GF-D8 (cell line): ENCODE measurements around the gene ITPKA.
"Not testable (repeated sequence)": the region's sequence is repeated elsewhere in the genome, so short reads cannot be mapped to it uniquely, and the experiment has no call there.

Source experiments
- DNase-seq: peaks from one replicate; lab custom pipeline; 2025; lab: John Stamatoyannopoulos, UW

Gene ITPKA

DNA sequence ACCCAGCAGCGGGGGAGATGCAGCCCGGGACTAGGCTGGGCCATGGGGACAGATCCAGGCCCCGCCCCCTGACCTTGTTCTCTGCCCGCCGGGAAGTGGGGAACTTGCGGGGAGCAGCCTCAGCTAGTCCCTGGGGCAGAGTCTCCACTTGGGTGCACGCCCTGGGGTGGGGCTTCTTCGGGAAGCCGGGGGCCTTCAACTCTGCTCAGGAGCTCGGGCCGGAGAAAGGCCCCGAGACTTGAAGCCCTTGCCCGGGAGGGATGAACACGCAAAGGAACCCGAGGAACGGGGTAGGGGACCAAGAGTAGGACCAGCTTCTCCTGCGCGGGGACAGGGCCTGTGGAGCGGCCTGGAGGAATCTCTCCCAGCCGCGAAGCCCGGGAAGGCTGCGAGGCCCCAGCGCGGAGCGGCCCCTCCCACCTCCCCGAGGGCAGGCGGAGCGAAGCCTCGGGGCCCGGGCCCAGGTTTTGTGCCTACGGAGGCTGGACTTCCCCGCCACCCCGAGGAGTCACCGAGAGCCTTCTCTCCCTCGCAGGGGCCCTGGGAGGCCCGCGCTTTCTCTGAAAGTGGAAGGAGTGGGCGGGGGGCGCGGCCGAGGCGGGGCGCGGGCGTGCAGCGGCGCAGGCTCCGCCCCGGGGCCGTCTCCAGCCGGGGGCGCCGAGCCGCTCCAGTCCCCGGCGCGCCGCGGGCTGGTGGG is at the start of gene ITPKA:
TSS of gene ITPKA (plus strand) at position 670 of the 697 bp plus-strand sequence. CDS start 54 bp downstream, outside the sequence.
- DNase-seq = peak; percentile 45

DNA sequence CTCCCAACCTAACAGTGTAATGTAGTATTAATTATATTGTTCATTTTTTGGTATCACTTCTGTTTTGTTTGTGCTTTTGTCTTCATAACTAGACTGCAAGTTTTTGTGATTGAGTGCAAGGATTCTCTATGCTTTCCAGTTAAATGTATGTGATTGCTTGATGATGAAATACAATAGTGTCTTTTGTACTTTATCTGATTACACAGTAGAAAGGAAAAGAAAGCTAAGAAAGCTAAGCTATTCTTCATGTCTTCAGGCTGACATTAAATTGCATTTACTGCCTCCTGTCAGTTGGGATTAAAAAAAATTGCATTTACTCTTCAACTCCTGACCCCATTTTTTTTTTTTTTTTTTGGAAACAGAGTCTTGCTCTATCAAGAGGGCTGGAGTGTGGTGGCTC is 48.3 kb upstream of the ITPKA start:
- no peak for DNase-seq

DNA sequence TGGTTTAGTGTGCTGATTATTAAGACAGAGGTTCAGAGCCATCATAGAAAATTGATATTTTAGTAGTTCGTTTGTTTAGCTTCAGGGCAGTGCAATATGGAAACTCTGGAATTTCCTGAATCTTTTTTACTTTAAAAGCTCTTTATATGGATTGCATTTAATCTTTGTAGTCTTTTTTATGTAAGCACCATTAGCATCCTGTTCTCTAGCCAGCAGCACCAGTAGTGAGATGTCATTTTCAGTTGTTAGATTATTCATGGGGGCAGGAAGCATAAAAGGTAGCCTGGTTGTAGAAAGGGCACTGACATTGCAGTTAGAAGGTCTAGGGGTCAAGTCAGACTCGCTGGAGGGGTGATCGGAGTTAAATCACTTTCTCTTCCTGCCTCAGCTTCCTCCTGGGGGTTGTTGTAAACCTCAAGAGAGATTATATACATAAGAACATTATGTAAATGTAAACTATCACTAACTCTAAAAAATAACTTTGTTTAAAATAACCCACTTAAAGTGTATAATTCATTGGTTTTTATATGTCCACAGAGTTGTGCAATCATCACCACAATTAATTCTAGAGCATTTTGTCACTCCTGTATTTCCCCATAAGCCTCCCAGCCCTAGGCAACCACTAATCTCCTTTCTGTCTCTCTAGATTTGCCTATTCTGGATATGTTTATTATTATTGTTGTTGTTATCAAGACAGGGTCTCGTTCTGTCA is 31.4 kb upstream of the ITPKA start:
- no peak for DNase-seq

DNA sequence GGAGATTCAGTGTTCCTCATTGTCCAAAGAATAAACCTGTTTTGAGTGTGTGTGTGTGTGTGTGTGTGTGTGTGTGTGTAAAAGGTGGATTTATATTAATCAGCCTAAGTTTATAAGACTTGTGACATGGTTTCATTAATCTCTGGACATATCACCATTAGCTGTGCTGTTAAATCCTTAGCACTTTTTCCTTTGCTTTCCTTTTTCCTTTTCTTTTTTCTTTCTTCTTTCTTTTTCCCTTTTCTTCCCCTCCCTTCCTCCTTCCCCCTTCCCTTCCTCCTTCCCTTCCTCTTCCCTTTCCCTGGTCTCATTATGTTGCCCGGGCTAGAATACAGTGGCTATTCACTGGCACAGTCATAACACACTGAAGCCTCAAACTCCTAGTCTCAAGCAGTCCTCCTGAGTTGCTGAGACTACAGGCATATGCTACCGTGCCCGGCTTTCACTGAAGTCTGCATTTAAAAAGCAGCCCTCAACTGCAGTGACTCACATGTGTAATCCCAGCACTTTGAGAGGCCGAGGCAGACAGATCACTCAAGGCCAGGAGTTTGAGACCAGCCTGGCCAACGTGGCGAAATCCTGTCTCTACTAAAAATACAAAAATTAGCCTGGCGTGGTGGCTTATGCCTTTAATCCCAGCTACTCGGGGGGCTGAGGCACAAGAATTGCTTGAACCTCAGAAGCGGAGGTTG is 28.6 kb upstream of the ITPKA start:
- DNase-seq = no peak

DNA sequence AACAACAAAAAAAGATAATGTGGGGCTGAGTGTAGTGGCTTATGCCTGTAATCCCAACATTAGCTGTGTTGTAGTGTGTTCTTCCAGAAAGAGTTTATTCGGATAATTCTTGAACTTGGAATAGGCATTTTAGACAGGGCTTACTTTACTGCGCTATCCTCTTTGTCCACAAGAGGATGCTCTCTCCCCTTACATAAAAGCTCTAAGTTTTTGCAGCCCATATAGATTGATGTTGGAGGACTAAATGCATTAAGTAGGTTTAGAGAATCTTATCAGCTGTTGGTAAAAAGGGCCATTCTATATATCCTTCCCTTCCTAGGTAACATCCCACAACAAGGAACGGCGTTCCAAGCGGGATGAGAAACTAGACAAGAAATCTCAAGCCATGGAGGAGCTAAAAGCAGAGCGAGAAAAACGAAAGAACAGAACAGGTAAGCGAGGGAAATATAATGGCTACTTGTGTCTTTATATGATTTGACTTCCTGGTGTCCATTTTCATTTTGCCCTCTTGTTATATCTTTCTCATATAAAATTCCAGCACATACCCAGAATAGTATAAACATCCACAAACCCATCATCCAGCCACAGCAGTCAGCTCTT is 27.8 kb upstream of the ITPKA start:
- peak; percentile 3 for DNase-seq

DNA sequence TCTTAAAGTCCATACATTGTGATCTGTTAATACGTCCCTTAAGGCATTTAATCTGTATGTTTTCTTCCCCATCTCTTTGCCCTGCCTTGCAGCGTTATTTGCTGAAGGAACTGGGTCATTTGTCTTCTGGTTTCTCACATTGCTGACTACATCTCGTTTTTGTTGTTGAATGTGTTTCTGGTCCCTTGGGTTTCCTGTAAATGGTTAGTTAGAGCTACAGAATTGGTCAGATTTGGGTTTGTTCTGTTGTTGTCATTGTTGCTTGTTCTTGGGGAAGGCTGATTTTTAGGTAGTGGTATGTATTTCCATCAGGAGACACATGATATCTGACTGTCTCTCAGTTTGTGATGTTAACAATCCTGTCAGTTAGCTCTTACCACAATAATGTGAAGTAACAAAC is 27.0 kb upstream of the ITPKA start:
- no peak for DNase-seq

DNA sequence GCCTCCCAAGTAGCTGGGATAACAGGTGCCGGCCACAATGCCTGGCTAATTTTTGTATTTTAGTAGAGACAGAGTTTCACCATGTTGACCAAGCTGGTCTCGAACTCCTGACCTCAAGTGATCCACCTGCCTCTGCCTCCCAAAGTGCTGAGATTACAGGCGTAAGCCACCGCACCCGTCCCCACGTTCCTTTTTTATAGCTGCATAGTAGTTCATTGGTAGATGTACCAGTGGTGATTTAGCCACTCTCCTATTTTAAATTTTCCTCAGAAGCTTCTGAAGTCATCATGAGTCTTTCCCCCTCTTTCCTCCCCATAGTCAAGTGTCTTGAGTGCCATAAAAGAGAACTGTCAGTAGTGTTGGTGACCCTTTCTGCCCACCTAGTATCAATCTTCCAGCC is 24.0 kb upstream of the ITPKA start:
- not testable (repeated sequence) for DNase-seq

DNA sequence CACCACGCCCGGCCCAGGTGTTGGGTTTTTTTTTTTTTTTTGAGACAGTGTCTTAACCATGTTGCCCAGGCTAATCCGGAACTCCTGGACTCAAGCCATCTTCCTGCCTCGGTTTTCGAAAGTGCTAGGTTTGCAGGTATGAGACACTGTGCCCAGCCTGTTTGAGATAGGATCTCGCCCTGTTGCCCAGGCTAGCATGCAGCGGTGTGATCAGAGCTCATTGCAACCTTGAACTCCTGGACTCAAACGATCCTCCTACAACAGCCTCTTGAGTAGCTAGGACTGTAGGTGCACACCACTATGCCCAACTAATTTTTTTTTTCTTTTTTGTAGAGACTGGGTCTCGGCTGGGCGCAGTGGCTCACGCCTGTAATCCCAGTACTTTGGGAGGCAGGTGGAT is 20.3 kb upstream of the ITPKA start:
- DNase-seq = no peak

DNA sequence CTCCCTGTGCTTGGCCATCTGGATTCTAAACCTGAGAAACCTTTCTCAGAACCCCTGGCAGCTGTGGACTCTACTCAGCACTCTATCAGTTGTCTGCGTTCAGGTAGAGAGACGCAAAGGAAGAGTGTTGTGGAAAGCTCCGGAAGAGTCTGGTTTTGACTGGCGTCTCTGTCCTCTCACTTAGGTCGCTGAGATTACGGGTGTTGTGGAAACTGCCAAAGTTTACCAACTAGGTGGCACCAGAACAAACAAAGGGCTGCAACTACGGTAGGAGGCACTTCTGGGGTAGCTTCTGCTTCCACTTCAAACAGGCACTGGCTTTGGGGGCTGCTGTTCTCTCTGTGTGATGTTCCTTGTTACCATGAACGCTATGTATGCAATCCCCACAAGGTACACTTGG is 19.2 kb upstream of the ITPKA start:
- DNase-seq = no peak

DNA sequence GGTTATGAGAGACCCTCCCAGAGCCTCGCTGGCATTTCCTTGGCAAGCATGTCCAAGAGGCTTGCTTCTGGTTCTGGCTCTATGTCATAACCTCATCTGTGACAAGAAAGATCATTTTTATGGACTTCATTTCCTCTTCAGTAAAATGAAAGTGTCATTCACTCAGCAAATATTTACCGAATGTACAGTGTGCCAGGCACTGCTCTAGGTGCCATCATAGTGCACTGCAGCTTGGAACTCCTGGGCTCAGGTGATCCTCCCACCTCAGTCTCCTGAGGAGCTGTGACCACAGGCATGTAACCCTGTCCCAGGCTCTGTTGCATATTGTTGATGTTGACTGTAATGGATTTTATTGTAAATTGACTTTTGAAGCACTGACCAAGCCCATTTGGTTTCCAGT is 18.7 kb upstream of the ITPKA start:
- DNase-seq = no peak

DNA sequence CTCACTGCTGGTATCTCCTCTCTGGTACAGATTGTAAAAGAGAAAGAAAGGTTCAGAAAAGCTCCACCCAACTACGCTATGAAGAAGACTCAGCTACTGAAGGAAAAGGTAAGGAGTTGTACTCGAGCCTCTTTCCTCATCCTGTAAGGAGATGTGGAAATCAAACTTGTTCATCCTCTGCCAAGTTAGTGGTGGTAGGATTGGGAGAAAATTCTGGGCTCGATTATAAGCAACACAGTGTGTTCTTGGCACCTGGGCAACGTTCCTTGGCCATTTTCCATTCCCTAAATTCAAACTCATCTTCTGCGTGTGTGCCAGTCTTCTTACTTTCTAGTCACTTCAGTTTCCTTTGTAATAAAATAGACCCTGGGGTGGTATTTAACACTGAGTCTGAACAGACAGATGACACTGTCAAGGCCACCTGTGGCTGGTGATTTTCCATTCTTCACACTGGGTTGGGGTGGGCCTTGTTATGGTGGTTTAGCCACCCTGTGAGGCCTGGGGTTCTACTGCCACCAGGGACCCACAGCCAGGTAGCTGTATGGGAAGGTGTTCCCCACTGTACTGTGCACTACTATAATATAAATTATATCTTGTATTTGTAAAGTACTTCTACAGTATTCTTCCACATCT is 17.1 kb upstream of the ITPKA start:
- DNase-seq = no peak

DNA sequence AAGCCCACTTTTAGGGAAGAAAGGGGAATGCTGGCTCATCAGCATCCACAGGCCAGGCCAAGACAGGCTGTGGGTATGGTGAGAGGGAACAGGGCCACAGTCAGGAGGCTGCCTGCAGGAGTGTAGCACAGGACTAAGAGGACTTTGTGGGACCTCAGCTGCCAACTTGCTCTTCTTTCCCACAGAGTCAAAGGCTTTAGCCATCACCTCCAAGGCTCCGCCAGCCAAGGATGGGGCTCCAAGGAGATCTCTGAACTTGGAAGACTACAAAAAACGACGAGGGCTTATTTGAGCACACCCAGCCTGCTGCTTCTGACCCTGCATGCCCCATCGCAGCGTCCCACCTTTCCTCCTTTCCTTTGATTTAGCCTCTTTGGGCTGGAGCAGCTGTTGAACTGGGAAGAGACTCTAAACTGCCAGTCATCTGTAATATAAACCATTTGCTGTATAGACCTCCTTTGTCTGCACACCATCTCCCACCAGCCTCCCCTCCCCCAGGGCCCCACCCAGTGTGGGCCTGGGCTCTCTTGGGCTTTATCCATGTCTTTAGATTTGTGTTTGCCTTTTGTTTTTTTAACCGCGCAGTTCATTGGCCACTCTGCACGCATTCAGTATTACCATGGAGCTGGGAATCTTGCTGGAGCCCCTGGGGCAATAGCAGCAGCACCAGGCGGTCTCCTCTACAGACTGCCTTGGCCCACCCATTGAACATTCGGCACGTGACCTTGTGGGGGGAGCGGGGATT is 13.1 kb upstream of the ITPKA start:
- DNase-seq = no peak

DNA sequence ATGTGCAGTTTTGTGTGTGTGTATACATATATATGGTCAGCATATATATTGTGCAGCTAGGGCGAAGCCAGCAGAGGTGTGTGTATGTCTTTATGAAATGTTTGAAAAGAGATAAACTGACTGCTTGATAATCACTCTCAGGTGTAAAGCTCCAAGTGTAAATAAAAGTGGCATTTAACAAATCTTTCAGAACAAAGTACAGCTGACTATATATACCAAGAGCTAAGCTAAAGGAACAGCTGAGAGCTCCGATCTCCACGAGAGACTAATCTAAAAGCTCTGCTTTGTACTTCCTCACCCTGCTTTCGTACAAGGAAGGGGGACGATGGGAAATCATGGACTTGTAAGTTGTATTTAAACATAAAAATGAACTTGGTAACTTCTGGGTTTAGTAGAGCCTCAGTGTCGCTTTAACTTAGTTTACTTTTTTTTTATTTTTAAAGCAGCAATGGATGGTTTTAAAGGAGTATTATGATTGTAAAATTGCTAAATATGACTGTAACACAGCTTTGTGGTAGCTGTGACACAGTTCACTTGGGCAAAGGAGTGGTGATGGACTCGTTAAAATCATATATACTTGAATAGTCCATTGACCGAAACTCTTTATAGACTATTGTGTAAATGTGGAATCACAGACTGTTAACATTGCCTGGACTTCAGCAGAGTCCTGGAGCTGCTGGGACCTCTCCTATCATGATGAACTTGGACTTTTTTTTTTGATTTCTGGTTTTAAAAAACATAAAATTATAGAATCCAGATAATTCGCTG is 11.4 kb upstream of the ITPKA start:
- no peak for DNase-seq

DNA sequence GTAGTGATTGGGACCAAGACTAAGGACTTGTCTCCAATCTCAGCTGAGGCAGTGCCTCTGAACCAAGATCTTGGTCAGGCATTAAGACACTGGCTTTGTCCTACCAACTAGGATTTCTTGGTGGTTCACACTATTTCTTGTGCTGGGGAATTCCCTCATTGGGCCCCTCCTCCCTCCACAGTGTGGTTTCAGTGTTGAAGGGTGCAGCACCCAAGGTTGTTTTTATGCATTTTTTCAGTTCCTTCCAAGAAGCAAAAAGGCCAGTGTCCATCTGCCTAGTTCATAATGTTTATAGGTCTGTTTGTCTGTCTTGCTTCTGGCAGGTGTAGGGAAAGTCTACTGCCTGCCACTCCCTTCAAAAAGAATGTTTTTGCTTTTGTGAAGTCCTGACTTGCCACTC is 10.6 kb upstream of the ITPKA start:
- DNase-seq = no peak

DNA sequence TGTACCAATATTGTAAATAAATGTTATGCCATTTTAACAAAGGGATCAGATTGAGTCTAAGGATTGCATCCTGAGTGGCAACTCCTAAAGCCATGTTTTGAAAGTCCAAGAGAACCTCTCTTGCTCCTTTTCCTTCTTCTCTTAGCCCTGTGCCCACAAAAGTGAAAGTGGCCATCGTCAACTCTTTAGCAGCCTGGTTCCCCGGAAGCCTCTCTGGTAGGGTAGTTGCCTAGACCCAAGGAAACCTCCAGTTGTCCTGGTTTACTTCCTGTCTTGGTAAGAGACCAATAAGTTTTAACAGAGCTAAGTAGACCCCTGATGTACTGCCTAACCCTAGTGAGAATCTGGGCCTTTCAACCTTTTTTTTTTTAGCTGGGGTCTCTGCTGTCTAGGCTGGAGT is 10.2 kb upstream of the ITPKA start:
- DNase-seq = no peak

DNA sequence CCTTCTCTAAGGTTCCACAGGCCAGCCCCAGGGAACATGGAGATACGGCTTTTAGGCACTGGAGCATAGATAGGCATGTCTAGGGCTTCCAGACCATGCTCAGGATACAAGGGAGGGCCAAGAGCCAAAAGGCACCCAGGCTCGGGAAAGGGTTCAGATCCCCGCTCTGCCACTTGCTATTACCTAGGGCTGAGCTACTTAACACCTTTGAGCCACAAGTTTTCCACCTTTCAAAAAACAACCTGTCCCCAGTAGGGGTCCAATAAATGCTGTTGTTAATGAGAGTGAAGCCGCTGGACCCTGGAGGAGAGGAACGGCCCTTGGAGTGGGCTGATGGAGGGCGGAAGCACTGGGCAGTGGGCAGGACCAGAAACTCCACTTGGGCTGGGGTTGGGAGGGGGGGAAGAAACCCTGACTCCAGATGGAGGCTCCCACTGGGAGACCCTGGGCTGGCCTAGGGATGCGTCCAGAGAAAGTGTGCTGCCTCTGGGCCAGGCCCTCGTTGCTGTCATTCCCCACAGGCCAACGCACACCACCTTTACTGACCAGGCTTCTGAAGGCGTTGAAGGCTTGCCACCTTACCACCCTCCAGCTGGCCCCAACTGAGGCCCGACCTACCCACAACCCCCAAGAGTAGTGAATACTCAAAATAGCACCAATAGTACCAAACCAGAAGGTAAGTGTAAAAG is 8.6 kb upstream of the ITPKA start:
- no peak for DNase-seq

DNA sequence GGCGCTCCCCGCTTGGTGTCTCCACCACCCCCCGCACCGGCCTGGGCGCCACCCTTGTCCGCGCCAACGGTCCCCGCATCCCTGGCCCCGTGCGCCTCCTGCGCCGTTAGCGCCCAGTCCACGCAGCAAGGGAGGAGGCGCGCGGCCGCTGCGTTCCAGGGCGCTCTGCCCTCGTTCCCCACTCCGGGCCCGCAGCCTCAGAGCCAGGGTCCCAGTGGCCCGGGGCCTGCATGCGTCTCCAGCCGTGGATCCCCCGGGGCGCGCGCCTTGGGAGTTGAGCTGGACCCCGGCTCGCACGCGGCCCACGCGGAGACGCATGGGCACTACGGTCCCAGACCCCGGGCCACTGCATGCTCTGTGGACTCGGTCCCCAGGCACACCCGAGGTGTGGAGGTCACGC is 7.4 kb upstream of the ITPKA start:
- no peak for DNase-seq

DNA sequence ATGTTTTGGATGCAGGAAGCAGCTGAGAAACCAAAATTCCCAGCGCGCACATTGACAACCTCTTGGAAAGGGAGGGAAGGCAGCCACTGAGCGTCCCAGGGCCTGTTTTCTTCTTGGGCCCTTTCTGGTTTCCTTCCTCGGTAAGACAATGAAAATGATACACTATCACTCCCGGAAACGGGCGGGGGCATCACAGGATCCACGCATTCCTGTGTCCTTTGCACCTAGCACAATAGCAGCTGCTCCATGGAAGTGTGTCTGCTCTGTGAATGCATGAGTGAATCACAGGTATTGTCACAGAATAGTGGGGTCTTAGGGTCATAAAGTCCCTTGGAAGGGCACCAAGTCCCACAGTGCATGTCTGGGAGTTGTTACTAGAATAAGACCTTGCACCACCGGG is 6.3 kb upstream of the ITPKA start:
- no peak for DNase-seq

DNA sequence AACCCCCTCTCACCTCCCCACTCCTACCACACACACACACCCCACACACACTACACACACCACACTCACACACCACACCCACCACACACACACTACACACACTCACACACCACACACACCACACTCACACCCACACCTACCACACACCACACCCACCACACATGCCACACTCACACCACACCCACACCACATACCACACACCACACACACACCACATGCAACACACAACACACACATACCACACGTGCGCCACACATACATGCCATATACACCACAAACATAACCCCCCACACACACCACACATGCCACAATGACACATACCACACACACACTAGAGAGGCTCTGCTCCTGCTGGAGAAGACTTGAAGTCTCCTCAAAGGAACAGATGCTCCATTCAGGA is 5.9 kb upstream of the ITPKA start:
- DNase-seq = no peak

DNA sequence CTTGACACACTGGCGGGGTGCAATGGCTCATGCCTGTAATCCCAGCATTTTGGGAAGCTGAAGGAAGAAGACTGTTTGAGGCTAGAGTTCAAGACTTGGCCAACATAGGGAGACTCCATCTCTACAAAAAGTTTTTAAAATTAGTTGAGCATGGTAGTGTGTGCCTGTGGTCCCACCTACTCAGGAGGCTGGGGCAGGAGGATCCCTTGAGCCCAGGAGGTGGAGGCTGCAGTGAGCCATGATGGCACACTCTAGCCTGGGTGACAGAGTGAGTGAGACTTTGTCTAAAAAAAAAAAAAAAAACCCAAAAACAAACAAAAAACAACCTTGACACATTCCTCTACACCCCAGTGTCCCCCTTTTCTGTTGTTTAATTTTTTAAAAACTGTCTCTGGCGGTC is 4.0 kb upstream of the ITPKA start:
- no peak for DNase-seq
